GM20000 (cell line): ENCODE measurements around the gene USP40.

Experiments used
- DNase-seq: peaks from one replicate; pipeline ENCODE4 v3.0.0; 2012; ENCODE audit warnings: low spot score
- TF ChIP-seq, protein P1 (sequence below): IDR thresholded peaks from 2 replicates; pipeline ENCODE4 v1.5.1; 2012; ENCODE audit warnings: mild to moderate bottlenecking, control low read depth; ENCODE audit errors: extremely low read depth, missing control alignments

USP40 gene

DNA sequence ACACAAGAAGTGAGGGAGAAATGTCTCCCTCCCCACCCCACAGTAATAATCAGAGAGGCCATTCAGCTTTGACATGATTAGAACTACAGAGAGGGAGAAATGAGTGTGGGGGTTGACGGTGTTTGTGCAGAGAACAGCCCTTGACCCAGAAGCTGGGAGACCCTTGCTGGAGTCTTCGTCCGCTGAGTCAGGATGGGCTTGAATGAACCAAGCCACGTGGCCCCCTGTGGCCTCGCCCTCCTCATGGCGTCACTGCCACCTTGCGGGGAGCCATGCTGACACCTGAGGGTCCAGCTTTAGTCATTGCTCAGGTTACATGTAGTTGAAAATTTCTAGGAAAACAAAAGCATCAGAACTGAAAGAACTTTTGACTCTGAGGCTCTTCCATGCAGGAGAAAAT is 111.1 kb downstream of the USP40 start:
- TF ChIP-seq, protein P1, sequence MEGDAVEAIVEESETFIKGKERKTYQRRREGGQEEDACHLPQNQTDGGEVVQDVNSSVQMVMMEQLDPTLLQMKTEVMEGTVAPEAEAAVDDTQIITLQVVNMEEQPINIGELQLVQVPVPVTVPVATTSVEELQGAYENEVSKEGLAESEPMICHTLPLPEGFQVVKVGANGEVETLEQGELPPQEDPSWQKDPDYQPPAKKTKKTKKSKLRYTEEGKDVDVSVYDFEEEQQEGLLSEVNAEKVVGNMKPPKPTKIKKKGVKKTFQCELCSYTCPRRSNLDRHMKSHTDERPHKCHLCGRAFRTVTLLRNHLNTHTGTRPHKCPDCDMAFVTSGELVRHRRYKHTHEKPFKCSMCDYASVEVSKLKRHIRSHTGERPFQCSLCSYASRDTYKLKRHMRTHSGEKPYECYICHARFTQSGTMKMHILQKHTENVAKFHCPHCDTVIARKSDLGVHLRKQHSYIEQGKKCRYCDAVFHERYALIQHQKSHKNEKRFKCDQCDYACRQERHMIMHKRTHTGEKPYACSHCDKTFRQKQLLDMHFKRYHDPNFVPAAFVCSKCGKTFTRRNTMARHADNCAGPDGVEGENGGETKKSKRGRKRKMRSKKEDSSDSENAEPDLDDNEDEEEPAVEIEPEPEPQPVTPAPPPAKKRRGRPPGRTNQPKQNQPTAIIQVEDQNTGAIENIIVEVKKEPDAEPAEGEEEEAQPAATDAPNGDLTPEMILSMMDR = no peak
- DNase-seq = no peak

DNA sequence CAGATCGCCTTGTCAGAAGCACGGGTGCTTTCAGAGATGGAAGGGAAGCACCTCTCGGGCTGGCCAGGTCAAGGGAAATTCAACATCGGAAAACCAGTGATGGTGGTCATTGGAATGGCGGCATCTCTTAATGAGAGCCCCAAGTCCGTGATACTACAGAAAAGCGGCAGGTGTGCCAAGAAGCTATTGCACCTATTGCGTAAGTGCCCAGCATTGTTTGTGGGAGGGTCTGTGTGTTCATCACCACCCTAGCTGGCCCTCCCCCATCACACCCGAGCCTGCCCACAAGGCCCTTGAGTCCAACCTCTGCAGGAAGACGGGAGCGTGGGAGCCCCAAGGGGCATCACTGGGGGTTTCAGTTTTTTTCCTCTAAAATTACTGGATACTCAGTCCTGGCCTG is 111.6 kb downstream of the USP40 start:
- TF ChIP-seq, protein P1 = no peak
- DNase-seq = no peak

DNA sequence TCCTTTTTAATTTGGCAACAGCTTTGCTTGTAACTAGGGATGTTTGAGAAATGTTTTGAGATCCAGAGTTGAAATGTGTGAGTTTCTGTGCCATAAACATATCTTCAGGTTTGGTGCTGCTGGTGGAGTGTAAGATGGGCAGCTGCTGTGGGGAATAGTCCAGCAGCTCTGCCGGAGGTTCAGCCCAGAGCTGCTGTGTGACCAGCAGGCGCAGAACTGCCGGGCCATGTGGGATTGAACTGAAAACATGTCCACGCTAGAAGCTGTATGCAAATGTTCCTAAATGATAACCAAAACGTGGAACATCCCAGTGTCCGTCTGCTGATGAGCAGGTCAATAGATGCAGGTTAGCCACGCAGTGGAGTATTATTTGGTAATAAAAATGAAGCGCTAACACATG is 112.7 kb downstream of the USP40 start:
- TF ChIP-seq, protein P1 = no peak
- no peak for DNase-seq

DNA sequence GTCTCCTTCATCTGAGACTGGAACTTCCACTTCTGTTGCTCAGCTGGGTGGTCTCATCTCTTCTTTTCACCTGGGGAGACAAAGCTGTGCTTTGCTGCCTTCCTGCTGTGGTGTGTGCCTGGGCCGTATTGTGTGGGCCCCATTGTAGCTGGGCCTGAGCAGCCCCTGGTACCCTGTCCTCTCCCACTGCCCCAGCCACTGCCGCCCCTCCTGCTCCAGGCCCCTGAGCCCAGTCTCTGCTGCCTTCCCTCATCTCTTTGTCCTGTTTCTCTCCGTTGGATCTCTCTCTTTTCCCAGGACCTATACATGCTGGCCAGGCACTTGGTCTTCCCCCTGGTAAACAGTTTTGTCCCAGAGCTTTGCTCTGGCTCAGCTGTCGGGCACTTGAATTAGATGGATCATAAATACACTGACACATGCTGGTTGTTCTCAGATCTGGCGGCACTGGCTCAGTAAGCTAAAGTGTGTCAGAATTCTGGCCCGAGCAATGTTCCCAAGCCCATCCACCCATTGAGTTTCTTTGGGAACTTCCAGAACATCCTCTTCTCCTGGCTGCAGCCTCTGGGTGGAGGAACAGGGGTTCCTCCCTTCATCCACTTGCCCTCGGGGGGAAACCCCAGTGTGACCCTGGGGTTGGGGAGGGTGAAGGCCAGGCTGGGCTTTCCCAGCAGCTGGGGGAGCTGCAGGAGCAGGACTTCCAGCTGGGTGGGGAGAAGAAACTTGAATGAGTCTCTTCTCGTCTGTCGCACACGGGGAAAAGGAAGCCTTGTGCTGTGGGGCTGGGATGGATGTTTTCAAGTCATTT is 113.3 kb downstream of the USP40 start:
- TF ChIP-seq, protein P1 = no peak
- no peak for DNase-seq

DNA sequence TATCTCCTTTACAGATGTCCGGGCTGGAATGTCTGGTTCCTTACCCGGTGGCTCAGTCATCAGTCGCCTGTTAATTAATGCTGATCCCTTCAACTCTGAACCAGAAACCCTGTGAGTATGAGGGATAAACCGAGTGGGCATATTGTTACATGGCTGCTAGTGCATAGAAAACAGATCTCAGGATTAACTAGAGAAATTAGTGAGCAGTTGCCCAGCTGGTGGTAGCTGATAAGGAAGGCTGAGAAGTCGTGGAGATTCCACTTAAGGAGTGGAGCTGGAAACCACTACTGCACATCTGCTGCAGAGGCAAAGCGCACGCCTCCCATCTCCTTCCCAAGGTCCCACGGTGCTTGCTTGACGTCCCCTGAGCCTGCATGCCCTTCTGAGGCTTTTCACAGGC is 114.6 kb downstream of the USP40 start:
- TF ChIP-seq, protein P1 = no peak
- DNase-seq = no peak

DNA sequence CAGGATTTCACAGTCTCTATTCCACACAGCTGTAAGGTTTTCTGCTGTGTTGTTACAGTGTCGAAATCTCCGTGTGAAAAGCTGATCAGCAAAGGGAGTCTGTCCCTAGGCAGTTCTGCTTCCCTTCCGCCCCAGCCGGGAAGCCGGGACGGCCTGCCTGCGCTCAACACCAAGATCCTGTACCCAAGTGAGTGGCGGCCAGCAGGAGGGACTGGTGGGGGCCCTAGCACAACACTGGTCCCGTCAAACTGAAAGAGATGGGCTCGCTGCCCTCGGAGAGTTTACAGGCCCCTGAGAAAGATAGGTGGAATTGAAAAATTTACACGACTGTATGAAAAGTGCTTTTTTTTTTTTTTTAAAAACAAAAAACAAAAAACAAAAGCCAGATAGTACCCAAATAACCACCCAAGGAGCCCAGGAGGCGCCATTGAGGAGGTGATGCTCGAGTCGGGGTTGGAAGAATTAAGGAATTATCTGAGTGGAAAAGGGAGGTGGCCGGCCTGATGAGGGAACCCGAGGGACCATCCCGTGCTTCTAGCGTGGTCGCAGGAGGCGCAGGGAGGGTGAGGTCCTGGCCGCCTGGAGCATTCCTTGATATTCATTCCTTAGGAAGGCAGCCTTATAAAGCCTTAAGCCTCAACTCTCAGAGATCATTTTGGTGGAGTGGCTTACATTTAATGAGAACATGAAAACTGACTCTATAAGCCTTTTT is 115.6 kb downstream of the USP40 start:
- no peak for DNase-seq
- TF ChIP-seq, protein P1 = no peak
